Posterior vena cava (tissue), 2 donors: ENCODE measurements around the gene CMC4. TPM values are rescaled to one million over a fixed set of nuclear protein-coding genes. Genes with fewer than 3 reads are reported as not detected.

Source experiments
- DNase-seq: peaks from one replicate; pipeline ENCODE4 v3.0.0-alpha.2; 2020; ENCODE audit warnings: low spot score
- intact Hi-C, 2 donors: fragments of 100-400 bp; cut with DNase I; formaldehyde crosslinking; loops; one replicate each; pipeline versions ENCODE4 v1.14.1 to v1.14.2; 2022 to 2023
- total RNA-seq, 2 donors: library from RNA; stranded (reverse); fragmentation: NEBNext Ultra II Directional; extraction: Animal tissue kit (Norgen Biotek cat#: 25700); gene quantifications; one replicate each; pipeline ENCODE4 v1.2.1, GENCODE V29; 2021
- donor health status: DM: yes; HTN: yes; CAD: no.
- donor health status: DM: yes; HTN: yes; CAD: no.

CMC4 gene
- total RNA-seq, 2 donors from 2014 or later = 3.7 to 5.8 TPM

DNA sequence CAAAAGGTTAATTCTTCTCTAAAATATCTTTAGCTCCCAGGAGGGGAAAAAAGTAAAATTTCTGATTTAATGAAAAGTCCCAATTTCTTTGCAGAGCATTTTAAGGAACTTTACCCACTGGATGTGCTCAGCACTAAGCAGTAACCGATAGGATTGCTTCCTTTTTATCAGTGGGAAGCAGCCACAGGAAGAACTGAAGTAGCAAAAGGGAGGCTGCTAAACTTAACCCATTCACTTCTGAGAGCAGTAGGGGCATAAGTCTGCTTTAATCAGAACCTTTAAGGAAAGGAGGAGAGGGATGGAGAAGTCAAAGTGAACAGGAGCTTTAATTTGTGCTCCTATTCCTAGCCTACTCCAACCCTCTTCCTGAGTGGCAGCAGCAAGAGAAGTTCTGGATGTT lies 48.4 kb downstream of the CMC4 start, which contains the start of gene F8:
TSS of gene F8 (minus strand) at position 139 of the 400 bp plus-strand sequence. CDS start 171 bp downstream, outside the sequence.
- intact Hi-C loops = no loop called here
- DNase-seq = no peak

DNA sequence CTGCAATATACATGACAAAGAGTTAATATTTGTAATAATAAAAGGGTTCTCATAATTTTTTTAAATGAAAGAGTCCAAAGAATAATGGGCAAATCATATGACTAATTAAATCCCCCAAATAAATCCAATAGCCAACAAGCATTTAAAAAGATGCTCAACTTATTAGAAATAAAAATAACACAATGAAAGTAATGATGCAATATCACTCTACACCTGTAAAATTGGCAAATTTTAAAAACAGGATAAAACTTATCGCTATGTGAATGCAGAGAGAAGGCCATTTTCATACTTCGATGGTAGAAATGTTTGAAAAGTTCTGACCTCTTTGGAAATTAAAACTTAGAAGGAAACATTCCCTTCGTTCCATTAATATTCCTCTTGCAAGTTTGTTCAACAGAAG lies 50.3 kb downstream of the CMC4 start:
- intact Hi-C loops = no loop called here
- no peak for DNase-seq

Other genes with a start within 250 kb of the CMC4 start
- not detected for gene SMIM9, start 236.5 kb downstream of the CMC4 start, total RNA-seq
- 10 to 100 TPM; 14.5 to 21.7 TPM for gene F8A1, start 184.8 kb downstream of the CMC4 start, total RNA-seq
- gene F8, start 48.4 kb downstream of the CMC4 start, total RNA-seq = 10 to 100 TPM; 28.1 to 31.0 TPM
- gene FUNDC2, start 44.3 kb downstream of the CMC4 start, total RNA-seq = 100 to 1,000 TPM; 125 to 126 TPM
- gene MTCP1, start within 50 bp of the CMC4 start, total RNA-seq = 10 to 100 TPM; 15.7 to 22.7 TPM
- 10 to 100 TPM; 13.4 to 15.2 TPM for gene BRCC3, start 372 bp upstream of the CMC4 start, total RNA-seq
- 10 to 100 TPM; 32.0 to 39.9 TPM for gene VBP1, start 145.3 kb upstream of the CMC4 start, total RNA-seq
- gene RAB39B, start 193.4 kb upstream of the CMC4 start, total RNA-seq = under 1 TPM; 0.19 TPM